HK-2 (cell line): ENCODE measurements around the gene PTPRO.

ENCODE experiments used
- DNase-seq: peaks from one replicate; pipeline ENCODE4 v3.0.0-alpha.2; 2018; ENCODE audit not compliant: unreplicated experiment

The PTPRO gene

DNA sequence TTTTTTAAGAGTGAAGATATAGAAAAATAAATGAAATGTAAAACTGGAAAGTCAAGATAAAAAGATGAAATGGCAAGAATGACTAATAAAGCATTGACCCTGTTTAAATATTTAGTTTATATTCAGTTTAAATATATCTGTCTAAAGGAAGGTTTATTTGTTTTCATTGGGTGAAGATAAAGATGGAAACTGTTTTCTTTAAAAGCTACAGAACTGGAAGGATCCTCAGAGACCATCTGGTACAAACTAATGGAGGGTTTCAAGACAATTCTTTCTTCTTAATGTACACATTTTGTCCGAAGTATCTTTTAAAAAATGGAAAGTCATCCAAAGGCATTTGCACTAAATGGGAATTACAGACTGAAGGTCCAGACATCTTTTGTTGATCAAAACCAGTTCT, 324.3 kb downstream of the PTPRO start:
- no peak for DNase-seq
